ENCODE measurements around the gene ATP2C2.

The ATP2C2 gene

GRCh38 chr16:84455031-84455430 is 86.7 kb downstream of the ATP2C2 start:
- DNase-seq, result no peak

GRCh38 chr16:84458606-84459532 is 90.5 kb downstream of the ATP2C2 start:
- no peak for DNase-seq

GRCh38 chr16:84459533-84459894 is 91.2 kb downstream of the ATP2C2 start:
- no peak for DNase-seq

GRCh38 chr16:84459941-84460405 is 91.6 kb downstream of the ATP2C2 start:
- no peak for DNase-seq

DNA sequence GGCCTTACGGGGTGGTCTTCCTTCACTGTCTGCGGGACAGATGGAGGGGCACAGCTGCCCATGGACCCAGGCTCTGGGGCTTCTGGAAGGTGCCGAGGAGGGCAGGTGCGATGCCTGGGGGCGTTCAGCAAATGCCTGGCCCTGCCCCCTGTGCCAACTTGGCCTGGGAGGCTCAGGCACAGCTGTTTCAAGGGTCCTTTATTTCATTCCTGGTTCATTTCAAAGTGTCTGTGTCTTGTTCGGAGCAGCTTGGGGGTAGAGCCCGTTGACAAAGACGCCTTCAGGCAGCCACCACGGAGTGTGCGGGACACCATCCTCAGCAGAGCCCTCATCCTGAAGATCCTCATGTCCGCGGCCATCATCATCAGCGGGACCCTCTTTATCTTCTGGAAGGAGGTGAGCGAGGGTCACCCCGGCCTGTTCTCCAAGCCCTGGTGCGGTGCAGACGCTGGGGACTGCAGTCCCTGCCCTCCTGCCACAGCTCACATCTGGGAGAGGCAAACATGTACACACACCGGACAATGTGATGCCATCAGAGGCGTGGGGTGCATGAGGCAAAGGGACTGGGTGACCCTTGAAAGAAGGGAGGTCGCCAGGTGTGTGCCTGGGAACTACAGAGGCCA is 92.2 kb downstream of the ATP2C2 start:
- no peak for DNase-seq

DNA sequence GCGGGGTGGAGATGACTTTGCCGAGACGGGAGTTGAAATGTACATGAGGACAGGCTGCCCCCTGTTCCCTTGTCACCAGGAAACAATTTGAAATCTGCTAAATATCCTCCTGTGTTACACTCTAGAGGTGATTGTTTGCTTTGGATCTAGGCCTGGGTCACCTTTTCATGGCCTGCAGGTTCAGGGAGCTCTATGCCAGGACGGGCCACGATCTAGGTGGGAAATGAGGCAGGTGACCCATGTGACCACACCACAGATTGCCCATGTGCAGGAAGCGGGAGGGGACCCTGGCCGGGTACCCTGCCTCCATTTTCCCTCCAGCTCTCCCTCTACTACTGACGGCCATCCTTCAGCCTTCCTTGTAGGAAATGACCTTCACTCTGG is 92.7 kb downstream of the ATP2C2 start:
- no peak for DNase-seq

DNA sequence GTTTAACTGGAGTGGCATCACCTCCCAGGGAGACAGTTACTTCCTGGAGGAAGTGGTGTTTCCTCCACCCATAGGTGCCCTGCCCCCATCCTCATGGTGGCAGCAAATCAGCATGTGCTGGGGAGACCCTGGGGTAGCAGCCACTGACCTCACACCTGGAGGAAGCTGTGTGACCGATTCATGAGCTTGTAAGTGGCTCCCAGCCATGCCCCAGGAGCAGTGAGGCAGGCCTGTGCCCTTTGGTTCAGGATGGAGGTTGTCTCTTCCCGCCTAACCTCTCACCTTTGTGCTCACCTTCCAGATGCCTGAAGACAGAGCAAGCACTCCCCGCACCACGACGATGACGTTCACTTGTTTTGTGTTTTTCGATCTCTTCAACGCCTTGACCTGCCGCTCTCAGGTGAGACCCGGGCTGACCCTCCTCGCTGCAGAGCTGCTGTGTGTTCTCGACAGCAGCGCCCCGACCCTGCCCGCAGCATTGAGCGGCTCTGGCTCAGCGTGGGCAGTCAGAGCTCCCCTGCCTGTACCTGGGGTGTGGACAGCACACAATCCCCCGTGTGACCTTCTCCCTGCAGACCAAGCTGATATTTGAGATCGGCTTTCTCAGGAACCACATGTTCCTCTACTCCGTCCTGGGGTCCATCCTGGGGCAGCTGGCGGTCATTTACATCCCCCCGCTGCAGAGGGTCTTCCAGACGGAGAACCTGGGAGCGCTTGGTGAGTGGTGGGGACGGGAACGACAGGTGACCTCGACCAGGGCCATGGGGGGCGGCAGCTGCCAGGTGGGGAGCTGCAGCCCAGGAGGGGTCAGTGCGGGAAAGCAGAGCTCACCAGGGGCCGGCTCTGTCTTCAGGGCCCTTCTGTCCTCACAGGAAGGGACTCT is 93.3 kb downstream of the ATP2C2 start:
- DNase-seq, result no peak

GRCh38 chr16:84462296-84463210 is 94.2 kb downstream of the ATP2C2 start:
- DNase-seq, result no peak

GRCh38 chr16:84463221-84463620 is 94.9 kb downstream of the ATP2C2 start:
- DNase-seq, result no peak

- no peak for DNase-seq
Measured at GRCh38 chr16:84464116-84464515, 95.8 kb downstream of the ATP2C2 start.

- DNase-seq, result no peak
Measured at GRCh38 chr16:84465154-84465553, 96.8 kb downstream of the ATP2C2 start.

- DNase-seq, result no peak
Measured at GRCh38 chr16:84466692-84467091, 98.4 kb downstream of the ATP2C2 start.

GRCh38 chr16:84467256-84467655 is 98.9 kb downstream of the ATP2C2 start:
- DNase-seq, result no peak

DNA sequence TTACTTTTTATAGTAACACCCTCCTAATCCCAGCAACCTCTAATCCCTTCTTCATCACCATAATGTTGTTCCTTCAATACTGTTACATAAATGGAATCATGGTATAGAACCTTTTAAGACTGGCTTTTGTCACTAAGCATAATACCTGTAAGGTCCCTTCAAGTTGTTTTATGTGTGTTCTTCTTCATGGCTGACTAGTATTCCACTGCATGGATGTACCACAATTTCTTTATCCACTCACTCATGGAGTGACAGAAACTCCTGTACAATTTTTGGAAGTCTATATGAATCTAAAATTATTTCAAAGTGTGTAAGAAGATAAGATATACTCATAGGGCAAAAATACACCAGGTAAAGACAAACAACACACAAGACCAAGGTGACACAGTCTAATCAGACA is 99.4 kb downstream of the ATP2C2 start:
- no peak for DNase-seq

DNA sequence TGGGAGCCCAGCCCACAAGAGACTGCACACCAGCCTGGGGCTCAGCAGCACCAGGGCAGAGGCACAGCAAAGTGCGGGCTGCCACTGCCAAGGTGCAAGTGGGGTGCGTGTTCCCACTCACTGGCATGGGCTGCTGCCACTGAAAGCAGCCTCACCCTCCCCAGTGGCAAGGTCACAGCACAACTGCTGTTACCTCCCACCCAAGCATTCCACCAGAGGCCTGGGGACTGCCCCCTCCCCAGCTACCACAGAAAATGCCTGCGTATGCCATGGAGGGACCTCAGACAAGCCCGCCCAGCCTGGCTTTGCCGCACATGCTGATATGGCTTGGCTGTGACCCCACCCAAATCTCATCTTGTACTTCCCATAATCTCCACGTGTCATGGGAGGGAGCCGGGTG is 103.0 kb downstream of the ATP2C2 start:
- DNase-seq, result no peak

DNA sequence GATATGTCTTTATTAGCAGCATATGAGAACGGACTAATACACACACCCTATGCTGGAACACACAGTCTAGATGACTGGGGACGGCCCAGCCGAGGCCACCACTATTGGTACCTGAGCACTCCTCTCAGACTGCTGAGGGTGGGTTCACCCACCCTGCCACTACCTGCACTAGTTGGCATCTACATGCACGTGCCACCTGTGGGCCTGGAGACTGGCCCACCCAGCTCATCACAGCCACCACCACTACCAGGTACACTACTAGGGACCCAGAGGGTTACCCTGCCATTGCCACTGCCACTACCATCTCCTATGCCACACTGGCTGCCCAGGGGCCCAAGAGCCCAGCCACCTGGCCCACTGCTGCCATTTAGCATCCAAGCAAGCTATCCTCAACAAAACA is 103.6 kb downstream of the ATP2C2 start:
- DNase-seq, result no peak

DNA sequence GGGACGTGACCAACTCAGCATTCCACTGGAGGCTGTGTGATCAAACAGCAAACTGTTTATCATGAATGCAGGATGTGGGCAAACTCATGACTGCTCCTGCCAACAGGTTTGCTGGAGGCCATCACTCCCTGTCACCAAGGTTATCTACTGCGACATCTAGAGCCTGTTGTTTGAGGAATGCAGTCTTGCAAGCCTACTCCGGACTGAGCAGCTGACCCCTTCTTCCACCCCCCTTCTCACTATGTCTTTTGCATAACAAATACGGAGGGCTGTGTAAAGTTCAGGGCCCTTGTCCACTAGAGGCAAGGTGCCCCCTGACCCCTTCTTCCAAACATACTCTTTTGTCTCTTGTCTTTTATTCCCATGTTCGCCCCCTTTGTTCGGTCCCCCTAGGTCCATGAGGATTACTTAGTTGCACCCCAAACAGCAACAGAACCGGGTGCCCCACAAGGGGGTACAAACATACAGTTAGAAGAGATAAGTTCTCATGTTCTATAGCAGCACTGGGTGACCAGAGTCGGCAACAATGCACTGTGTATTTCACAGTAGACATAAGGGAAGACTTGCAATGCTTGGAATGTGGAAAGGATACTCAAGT is 107.4 kb downstream of the ATP2C2 start:
- peak in 1 of 6 experiments; percentile 19 for DNase-seq

DNA sequence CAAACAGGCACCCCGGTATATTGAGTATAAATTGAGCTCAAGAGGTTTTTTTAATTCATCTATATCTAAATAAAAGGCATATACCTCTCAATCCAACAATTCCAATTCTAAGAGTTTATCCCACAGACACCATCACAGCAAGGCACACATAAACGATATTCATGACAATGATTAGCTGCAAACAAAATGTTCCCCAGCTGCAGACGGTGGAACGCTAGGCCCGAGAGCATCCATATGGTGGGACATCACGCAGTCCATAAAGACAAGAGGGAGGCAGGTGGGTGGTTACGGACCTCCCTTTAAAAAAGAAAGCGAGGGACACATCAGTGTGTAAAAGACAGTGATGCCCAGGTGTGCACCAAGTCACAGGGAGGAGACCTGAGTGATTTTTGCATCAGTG is 108.1 kb downstream of the ATP2C2 start:
- no peak for DNase-seq

DNA sequence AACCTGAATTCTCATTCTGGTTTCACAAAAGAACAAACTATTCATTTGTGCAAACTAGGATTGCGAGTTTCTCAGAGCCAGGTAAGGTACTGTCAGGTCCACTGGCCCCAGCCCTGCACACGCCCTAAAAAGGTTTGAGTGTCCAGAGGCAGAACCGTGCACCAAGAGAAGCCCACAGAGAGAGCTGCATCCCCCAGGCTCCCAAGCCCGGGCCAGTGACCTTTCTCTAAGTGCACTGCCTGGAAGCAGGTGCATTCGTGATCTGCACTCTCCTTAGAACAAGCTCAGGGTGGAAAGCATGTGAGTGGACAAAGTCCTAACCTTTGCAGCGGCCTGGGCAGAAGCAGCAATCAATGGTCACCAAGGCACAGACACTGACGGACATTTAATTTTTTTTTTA is 109.3 kb downstream of the ATP2C2 start:
- no peak for DNase-seq

DNA sequence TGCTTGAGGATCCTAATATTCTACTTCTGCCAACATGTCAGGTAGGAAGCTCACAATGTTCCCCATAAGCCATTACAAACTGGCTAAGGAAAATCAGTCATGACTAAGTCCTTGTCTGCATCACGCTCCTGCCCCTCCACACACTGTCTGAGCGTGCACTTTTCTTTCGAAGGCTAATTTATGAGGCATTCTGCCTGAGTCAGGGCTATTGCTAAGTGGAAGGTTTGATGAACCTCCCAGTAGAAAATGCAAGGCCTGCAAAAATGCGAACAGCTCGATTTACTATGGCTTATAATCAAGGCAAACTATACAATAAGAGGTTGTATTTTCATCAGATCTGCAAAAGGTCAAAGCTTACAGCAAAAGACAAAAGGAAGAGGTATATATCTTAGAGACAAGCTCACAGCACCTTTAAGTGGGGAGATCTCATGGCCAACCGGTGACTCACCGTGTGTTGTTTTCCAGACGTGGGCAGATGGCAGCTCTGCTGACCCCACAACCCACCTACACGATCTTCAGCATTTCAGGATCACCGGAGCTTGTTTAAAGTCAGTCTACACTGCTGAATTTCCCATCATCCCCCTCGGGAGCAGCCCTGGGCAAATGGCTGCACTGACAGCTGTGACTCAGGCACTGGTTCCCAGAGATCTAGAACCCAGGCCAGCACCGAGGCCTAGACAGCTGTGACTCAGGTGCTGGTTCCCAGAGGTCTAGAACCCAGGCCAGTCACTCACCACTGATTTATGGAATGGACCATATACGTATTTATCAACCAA is 110.0 kb downstream of the ATP2C2 start:
- no peak for DNase-seq

All from stimulated activated naive CD4-positive, alpha-beta T cell (primary cell).